ENCODE measurements around the gene MYO1A.

The MYO1A gene

GRCh38 chr12:57012600-57013465, 37.1 kb downstream of the MYO1A start:
- DNase-seq = no peak

GRCh38 chr12:57011438-57012424, 38.2 kb downstream of the MYO1A start:
- no peak for DNase-seq

- DNase-seq = no peak
Measured at GRCh38 chr12:57010627-57011247, 39.2 kb downstream of the MYO1A start.

GRCh38 chr12:57009949-57010626, 39.8 kb downstream of the MYO1A start:
- no peak for DNase-seq

GRCh38 chr12:57008178-57008577, 41.8 kb downstream of the MYO1A start:
- DNase-seq = peak; percentile 81

GRCh38 chr12:57006809-57007475, 43.0 kb downstream of the MYO1A start:
- DNase-seq = no peak

GRCh38 chr12:57005980-57006808, 43.7 kb downstream of the MYO1A start, which contains the start of gene ZBTB39:
TSS of gene ZBTB39 (minus strand) at chr12:57006546. CDS start at chr12:57004917, 1,629 bp downstream.
- DNase-seq = peak; percentile 27

GRCh38 chr12:57004651-57005050, 45.3 kb downstream of the MYO1A start:
- no peak for DNase-seq

- DNase-seq = no peak
Measured at GRCh38 chr12:57003395-57003794, 46.5 kb downstream of the MYO1A start.

GRCh38 chr12:57001448-57001906, 48.5 kb downstream of the MYO1A start:
- DNase-seq = peak; percentile 46

- peak; percentile 39 for DNase-seq
Measured at GRCh38 chr12:57000393-57000792, 49.5 kb downstream of the MYO1A start.

GRCh38 chr12:56999456-56999855, 50.5 kb downstream of the MYO1A start:
- DNase-seq = no peak

GRCh38 chr12:56998981-56999380, 50.9 kb downstream of the MYO1A start:
- no peak for DNase-seq

- DNase-seq = no peak
Measured at GRCh38 chr12:56998316-56998715, 51.6 kb downstream of the MYO1A start.

- no peak for DNase-seq
Measured at GRCh38 chr12:56996793-56997545, 53.0 kb downstream of the MYO1A start.

GRCh38 chr12:56995930-56996496, 53.9 kb downstream of the MYO1A start:
- DNase-seq = no peak

GRCh38 chr12:56995201-56995929, 54.6 kb downstream of the MYO1A start:
- DNase-seq = no peak

- DNase-seq = no peak
Measured at GRCh38 chr12:56994231-56994746, 55.6 kb downstream of the MYO1A start.

GRCh38 chr12:56993346-56993745, 56.6 kb downstream of the MYO1A start:
- no peak for DNase-seq

Data from kidney glomerular epithelial cell (primary cell).